K562 (cell line): ENCODE results near the gene FGF1. TPM values are rescaled to one million over a fixed set of nuclear protein-coding genes. Genes with fewer than 3 reads are reported as not detected.

Experiments used
- ATAC-seq: fragments of 200-7000 bp; cut with Tn5 transposase; 3 replicates; pipeline ENCODE4 v1.9.1; 2020; ENCODE audit warnings: moderate library complexity
- BruUV-seq: library from RNA; stranded (reverse); fragments of 400-500 nt; replicated peaks from 2 replicates; lab custom pipeline; 2021; lab: Mats Ljungman, UMichigan
- CTCF ChIA-PET: fragments of 300-600 bp; formaldehyde crosslinking; extraction: SDS; loops from one replicate; lab custom pipeline; 2021; ENCODE audit warnings: low intra/inter-chr PET ratio; lab: Yijun Ruan, JAX
- POLR2A ChIA-PET: fragments of 300-600, 350-650 bp; sonication (Branson Sonifier 250); formaldehyde crosslinking; extraction: SDS; loops from one replicate; lab custom pipeline; 2021; ENCODE audit warnings: antibody characterized with exemption, inconsistent platforms; lab: Yijun Ruan, JAX
- DNase-seq, 4 experiments: peaks; one replicate each; pipeline versions ENCODE4 v3.0.0 to v3.0.0-alpha.2; 2011 to 2018; ENCODE audit warnings: low spot score in 3 of 4, mixed read lengths in 3 of 4; ENCODE audit errors: extremely low read depth in 1 of 4
- FAIRE-seq: peaks from 2 replicates; lab custom pipeline; 2011; peaks lifted over from hg19 to GRCh38; lab: Jason Lieb, UNC
- H2AFZ ChIP-seq: 2 replicates; pipeline ENCODE4 v1.6.0; 2011; ENCODE audit warnings: low read depth, low read length, control low read depth, inconsistent platforms
- H3K27ac ChIP-seq: fragments of 200-600 bp; 3 replicates; pipeline ENCODE4 v1.8.0; 2011; ENCODE audit warnings: low read depth, mild to moderate bottlenecking, control low read depth, inconsistent platforms, low read length, moderate library complexity, mixed read lengths; ENCODE audit errors: extremely low read depth
- H3K27me3 ChIP-seq, 2 experiments: fragments of 300-600 bp in 1 of 2; 2 replicates in 1 of 2; 3 replicates in 1 of 2; pipeline versions ENCODE4 v1.6.0 to v1.8.0; 2011; ENCODE audit warnings: inconsistent platforms in 2 of 2, low read length in 2 of 2, mild to moderate bottlenecking in 1 of 2, mixed read lengths in 1 of 2, moderate library complexity in 1 of 2; ENCODE audit not compliant: control insufficient read depth in 2 of 2, insufficient read depth in 2 of 2
- H3K36me3 ChIP-seq: fragments of 300-600 bp; 3 replicates; pipeline ENCODE4 v1.8.0; 2011; ENCODE audit warnings: mild to moderate bottlenecking, low read length, inconsistent platforms; ENCODE audit not compliant: control insufficient read depth, insufficient read depth
- H3K4me1 ChIP-seq, 2 experiments: fragments of 200-600 bp in 1 of 2; replicated peaks in 1 of 2; 2 replicates in 1 of 2; 3 replicates in 1 of 2; pipeline versions ENCODE4 v1.5.1 to v1.8.0; 2011; ENCODE audit warnings: inconsistent platforms in 2 of 2, low read length in 2 of 2, mild to moderate bottlenecking in 1 of 2, mixed read lengths in 1 of 2, moderate library complexity in 1 of 2; ENCODE audit not compliant: control insufficient read depth in 2 of 2, insufficient read depth in 2 of 2
- H3K4me2 ChIP-seq: 2 replicates; pipeline ENCODE4 v1.6.1; 2011; ENCODE audit warnings: low read length, control low read depth, inconsistent platforms, mixed read lengths; ENCODE audit not compliant: insufficient read depth
- H3K4me3 ChIP-seq: fragments of 200-600 bp; sonication (generic), shearing (Covaris generic); 2 replicates; pipeline ENCODE4 v1.5.1; 2016; ENCODE audit warnings: control low read depth, inconsistent platforms
- H3K79me2 ChIP-seq: fragments of 200-600 bp; 3 replicates; pipeline ENCODE4 v1.8.0; 2011; ENCODE audit warnings: low read length, inconsistent platforms; ENCODE audit not compliant: control insufficient read depth, insufficient read depth
- H3K9ac ChIP-seq, 2 experiments: 2 replicates each; pipeline versions ENCODE4 v1.6.0 to v1.6.1; 2011; ENCODE audit warnings: low read depth in 2 of 2, low read length in 2 of 2, control low read depth in 1 of 2, inconsistent platforms in 1 of 2, mild to moderate bottlenecking in 1 of 2, mixed read lengths in 1 of 2; ENCODE audit not compliant: insufficient read depth in 1 of 2
- H3K9me1 ChIP-seq: one replicate; pipeline ENCODE4 v1.6.0; 2011; ENCODE audit warnings: inconsistent platforms, mild to moderate bottlenecking, low read length, moderate library complexity; ENCODE audit not compliant: control insufficient read depth, insufficient read depth
- H3K9me3 ChIP-seq: replicated peaks from 2 replicates; pipeline ENCODE4 v1.5.1; 2011; ENCODE audit warnings: low read depth, low read length, inconsistent platforms; ENCODE audit not compliant: control insufficient read depth, insufficient read depth
- H4K20me1 ChIP-seq: replicated peaks from 2 replicates; pipeline ENCODE4 v1.6.1; 2011; ENCODE audit warnings: low read length, inconsistent platforms, mixed read lengths; ENCODE audit not compliant: control insufficient read depth, insufficient read depth
- ARID3A ChIP-seq: IDR thresholded peaks from 2 replicates; pipeline ENCODE4 v1.6.1; 2012; ENCODE audit warnings: low read depth, low read length, improper control_type of control experiment, borderline replicate concordance
- EWSR1 ChIP-seq: fragments of 450-650 bp; IDR thresholded peaks from 2 replicates; pipeline ENCODE4 v1.6.1; 2018; ENCODE audit warnings: borderline replicate concordance, mild to moderate bottlenecking, low read depth, moderate library complexity; ENCODE audit not compliant: partially characterized antibody
- MCM7 ChIP-seq, 2 experiments: fragments of 450-650 bp; IDR thresholded peaks; 2 replicates each; pipeline ENCODE4 v1.6.1; 2016 to 2018
- POLR2G ChIP-seq: fragments of 200-400 bp; formaldehyde crosslinking; IDR thresholded peaks from 2 replicates; pipeline ENCODE4 v1.6.1; 2017; ENCODE audit warnings: low read depth, mild to moderate bottlenecking, antibody characterized with exemption, low read length, moderate library complexity
- SLC30A9 ChIP-seq: fragments of 250-450 bp; sonication (Bioruptor Pico); IDR thresholded peaks from 2 replicates; pipeline ENCODE4 v1.8.0; 2022; ENCODE audit warnings: mild to moderate bottlenecking, moderate library complexity
- XRCC3 ChIP-seq: fragments of 450-650 bp; IDR thresholded peaks from 2 replicates; pipeline ENCODE4 v1.6.1; 2017; ENCODE audit warnings: mild to moderate bottlenecking, moderate library complexity
- ZNF316 ChIP-seq: fragments of 450-650 bp; IDR thresholded peaks from 2 replicates; pipeline ENCODE4 v1.6.1; 2016
- ZNF707 ChIP-seq: fragments of 250-450 bp; sonication (Bioruptor Pico); conservative IDR thresholded peaks from 2 replicates; pipeline ENCODE4 v1.8.0; 2022; ENCODE audit warnings: inconsistent platforms, mild to moderate bottlenecking, moderate library complexity
- WGBS: fragments of 100-300 bp; shearing (Covaris generic); methylation state at CpG from one replicate; pipeline ENCODE4 v1.1.6; 2016; ENCODE audit warnings: low coverage, mixed read lengths; ENCODE audit not compliant: insufficient coverage; ENCODE audit errors: missing lambda C conversion rate; 5-methylcytosine and 5-hydroxymethylcytosine counted together
- in situ Hi-C: fragments of 300-500 bp; cut with MboI; formaldehyde crosslinking; loops from 4 replicates; pipeline ENCODE4 v1.15.0; 2018; ENCODE audit warnings: inconsistent platforms, mixed read lengths
- intact Hi-C: fragments of 100-400 bp; cut with micrococcal nuclease; formaldehyde crosslinking; loops from 2 replicates; pipeline ENCODE4 v1.14.2; 2022
- polyA plus RNA-seq, 8 experiments: library from polyadenylated mRNA; depleted of rRNA in 4 of 8; stranded (reverse) in 5 of 8; unstranded in 3 of 8; fragments of >200 nt; fragmentation: Nextera tagmentation in 2 of 8; fragmentation: Illumina TruSeq in 1 of 8; extraction: Ambion mirVana in 2 of 8; extraction: Trizol in 1 of 8; gene quantifications; 2 replicates each; pipeline versions ENCODE4 v1.2.1 to v1.2.3, GENCODE V29; 2011 to 2014; ENCODE audit warnings: inconsistent platforms in 1 of 8, missing spikeins in 1 of 8
- total RNA-seq, 7 experiments: library from RNA; depleted of rRNA in 6 of 7; stranded (reverse); fragments of >200 nt in 6 of 7; fragmentation: Illumina TruSeq in 2 of 7; extraction: Trizol in 2 of 7; gene quantifications; 2 replicates each; pipeline versions ENCODE4 v1.2.1 to v1.2.3, GENCODE V29; 2011 to 2021; ENCODE audit warnings: low replicate concordance in 1 of 7

The FGF1 gene
- total and polyA plus RNA-seq, 9 of the 15 experiments (the other 6 are each of a cell fraction or from before 2014, with no cell fraction given), result not detected

GRCh38 chr5:142626786-142627185, 59.1 kb downstream of the FGF1 start:
- no peak for TF ChIP-seq POLR2G
- no peak for TF ChIP-seq ARID3A
- no peak for TF ChIP-seq SLC30A9
- no peak for TF ChIP-seq MCM7 (IDR thresholded peaks at IDR 0.05)
- no peak for TF ChIP-seq XRCC3
- no peak for TF ChIP-seq EWSR1
- TF ChIP-seq ZNF707 (CRISPR knock-in tag), result no peak
- TF ChIP-seq ZNF316, result peak; percentile 36
- 4% methylated on average over 2 of the region's 2 CpGs for WGBS
- in situ Hi-C loops (no loop called here), intact Hi-C loops (no loop called here)
- BruUV-seq, result no TSS peak
- ATAC-seq (no peak), FAIRE-seq (no peak), DNase-seq (no peak)
- H3K27ac ChIP-seq, result no peak overlapping the region
- peaks cover 0 to 24% of the 10 kb centered on the region in 2 experiments; a peak in 2 of 5 replicates for H3K27me3 ChIP-seq
- no peak overlapping the region for H3K4me3 ChIP-seq
- H3K79me2 ChIP-seq, result no peaks in the 10 kb centered on the region
- ChIA-PET POLR2A (no interaction called here), CTCF (no interaction called here)
- no peak overlapping the region for H3K9ac ChIP-seq
- H3K36me3 ChIP-seq, result no peaks in the 10 kb centered on the region
- H3K9me3 ChIP-seq, result no peaks in the 10 kb centered on the region
- H2AFZ ChIP-seq, result no peak overlapping the region
- H3K4me1 ChIP-seq, result no peaks in the 10 kb centered on the region; a peak in 1 of 5 replicates
- no peak overlapping the region for H3K4me2 ChIP-seq
- H4K20me1 ChIP-seq, result no peaks in the 10 kb centered on the region
- no peaks in the 10 kb centered on the region for H3K9me1 ChIP-seq
